ENCODE data around the gene PSMC3IP.

PSMC3IP gene

GRCh38 chr17:42585353-42585752 is 7.8 kb upstream of the PSMC3IP start:
- TF ChIP-seq, protein P1, sequence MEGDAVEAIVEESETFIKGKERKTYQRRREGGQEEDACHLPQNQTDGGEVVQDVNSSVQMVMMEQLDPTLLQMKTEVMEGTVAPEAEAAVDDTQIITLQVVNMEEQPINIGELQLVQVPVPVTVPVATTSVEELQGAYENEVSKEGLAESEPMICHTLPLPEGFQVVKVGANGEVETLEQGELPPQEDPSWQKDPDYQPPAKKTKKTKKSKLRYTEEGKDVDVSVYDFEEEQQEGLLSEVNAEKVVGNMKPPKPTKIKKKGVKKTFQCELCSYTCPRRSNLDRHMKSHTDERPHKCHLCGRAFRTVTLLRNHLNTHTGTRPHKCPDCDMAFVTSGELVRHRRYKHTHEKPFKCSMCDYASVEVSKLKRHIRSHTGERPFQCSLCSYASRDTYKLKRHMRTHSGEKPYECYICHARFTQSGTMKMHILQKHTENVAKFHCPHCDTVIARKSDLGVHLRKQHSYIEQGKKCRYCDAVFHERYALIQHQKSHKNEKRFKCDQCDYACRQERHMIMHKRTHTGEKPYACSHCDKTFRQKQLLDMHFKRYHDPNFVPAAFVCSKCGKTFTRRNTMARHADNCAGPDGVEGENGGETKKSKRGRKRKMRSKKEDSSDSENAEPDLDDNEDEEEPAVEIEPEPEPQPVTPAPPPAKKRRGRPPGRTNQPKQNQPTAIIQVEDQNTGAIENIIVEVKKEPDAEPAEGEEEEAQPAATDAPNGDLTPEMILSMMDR (IDR thresholded peaks at IDR 0.05; ENCODE audit: low read depth, low read length): no peak
- TF ChIP-seq POLR2A (IDR thresholded peaks at IDR 0.05; ENCODE audit: extremely low read depth, insufficient read length) (no peak), MYC (IDR thresholded peaks at IDR 0.05; ENCODE audit: low read depth, low read length) (no peak)
- TF ChIP-seq, protein P2, sequence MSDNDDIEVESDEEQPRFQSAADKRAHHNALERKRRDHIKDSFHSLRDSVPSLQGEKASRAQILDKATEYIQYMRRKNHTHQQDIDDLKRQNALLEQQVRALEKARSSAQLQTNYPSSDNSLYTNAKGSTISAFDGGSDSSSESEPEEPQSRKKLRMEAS (IDR thresholded peaks at IDR 0.05; ENCODE audit: low read depth, low read length): no peak
- DNase-seq (ENCODE audit: low read depth): peak; percentile 29
- no peak overlapping the region for H3K4me3 ChIP-seq (ENCODE audit: low read depth, low read length)

- peak; percentile 68 for DNase-seq (ENCODE audit: low read depth)
- no peak for TF ChIP-seq MYC (IDR thresholded peaks at IDR 0.05; ENCODE audit: low read depth, low read length)
- TF ChIP-seq, protein P1 (IDR thresholded peaks at IDR 0.05; ENCODE audit: low read depth, low read length): no peak
- TF ChIP-seq, protein P2 (IDR thresholded peaks at IDR 0.05; ENCODE audit: low read depth, low read length): no peak
- TF ChIP-seq POLR2A (IDR thresholded peaks at IDR 0.05; ENCODE audit: extremely low read depth, insufficient read length): no peak
- no peak overlapping the region for H3K4me3 ChIP-seq (ENCODE audit: low read depth, low read length)
Observed at GRCh38 chr17:42584880-42585279, 7.4 kb upstream of the PSMC3IP start.

- no peak overlapping the region for H3K4me3 ChIP-seq (ENCODE audit: low read depth, low read length)
- TF ChIP-seq POLR2A (IDR thresholded peaks at IDR 0.05; ENCODE audit: extremely low read depth, insufficient read length) (no peak), MYC (IDR thresholded peaks at IDR 0.05; ENCODE audit: low read depth, low read length) (no peak)
- TF ChIP-seq, protein P2 (IDR thresholded peaks at IDR 0.05; ENCODE audit: low read depth, low read length): no peak
- TF ChIP-seq, protein P1 (IDR thresholded peaks at IDR 0.05; ENCODE audit: low read depth, low read length): no peak
- no peak for DNase-seq (ENCODE audit: low read depth)
Observed at GRCh38 chr17:42581744-42582270, 4.3 kb upstream of the PSMC3IP start.

- TF ChIP-seq POLR2A (IDR thresholded peaks at IDR 0.05; ENCODE audit: extremely low read depth, insufficient read length) (no peak), MYC (IDR thresholded peaks at IDR 0.05; ENCODE audit: low read depth, low read length) (no peak)
- TF ChIP-seq, protein P2 (IDR thresholded peaks at IDR 0.05; ENCODE audit: low read depth, low read length): no peak
- TF ChIP-seq, protein P1 (IDR thresholded peaks at IDR 0.05; ENCODE audit: low read depth, low read length): no peak
- H3K4me3 ChIP-seq (ENCODE audit: low read depth, low read length): no peak overlapping the region
- DNase-seq (ENCODE audit: low read depth): peak; percentile 40
Observed at GRCh38 chr17:42579794-42580551, 2.4 kb upstream of the PSMC3IP start.

DNA sequence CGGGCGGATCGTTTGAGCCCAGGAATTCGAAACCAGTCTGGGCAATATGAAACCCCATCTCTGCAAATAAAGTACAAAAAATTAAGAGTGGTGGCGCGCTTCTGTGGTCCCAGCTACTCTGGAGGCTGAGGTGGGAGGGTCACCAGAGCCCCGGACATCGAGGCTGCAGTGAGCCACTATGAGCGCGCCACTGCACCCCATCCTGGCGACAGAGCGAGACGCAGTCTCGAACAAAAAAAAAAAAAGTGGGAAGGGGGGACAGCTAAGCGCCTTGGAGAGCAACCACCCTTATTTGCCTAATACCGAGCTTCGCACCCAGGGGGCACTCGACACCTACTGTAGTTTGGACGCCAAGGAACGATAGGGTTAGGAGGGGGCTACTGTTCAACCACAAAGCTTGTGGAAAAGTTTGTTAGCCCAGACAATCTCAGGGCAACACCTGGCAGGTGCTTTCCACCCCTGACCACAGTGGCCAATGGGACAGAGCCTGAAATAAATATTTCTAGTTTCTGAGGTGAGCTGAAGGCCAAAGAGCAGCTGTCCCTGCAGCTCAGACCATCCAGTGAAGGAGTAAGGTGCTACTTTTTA is 847 bp upstream of the PSMC3IP start:
- DNase-seq (ENCODE audit: low read depth): peak; percentile 92
- H3K4me3 ChIP-seq (ENCODE audit: low read depth, low read length): peak overlapping the region; percentile 93
- TF ChIP-seq, protein P1 (IDR thresholded peaks at IDR 0.05; ENCODE audit: low read depth, low read length): peak; percentile 82
- TF ChIP-seq, protein P2 (IDR thresholded peaks at IDR 0.05; ENCODE audit: low read depth, low read length): peak; percentile 36; the same call in 1 of the 2 replicates
- TF ChIP-seq MYC (IDR thresholded peaks at IDR 0.05; ENCODE audit: low read depth, low read length) (peak; percentile 51; the same call in 1 of the 2 replicates), POLR2A (IDR thresholded peaks at IDR 0.05; ENCODE audit: extremely low read depth, insufficient read length) (peak; percentile 21)

Measured in NB4 (cell line).